Measurements from ENCODE around the gene PSMA6. TPM values are rescaled to one million over a fixed set of nuclear protein-coding genes. Genes with fewer than 3 reads are reported as not detected.

PSMA6 gene
- total and polyA plus RNA-seq, 2 experiments from 2014 or later, result 216 to 296 TPM

- no peak for ATAC-seq
- H4K20me1 ChIP-seq (replicated peaks; ENCODE audit: insufficient read depth), result no peaks in the 10 kb centered on the region
- peaks cover 5% of the 10 kb centered on the region; the same call in 2 of the 3 replicates for H3K36me3 Mint-ChIP-seq (ENCODE audit: low read depth)
- H3K4me3 ChIP-seq, result no peak overlapping the region
- no peak overlapping the region for H3K27ac Mint-ChIP-seq
- no peaks in the 10 kb centered on the region for H3K27me3 ChIP-seq (ENCODE audit: insufficient read depth)
- no peaks in the 10 kb centered on the region for H3K79me2 ChIP-seq (replicated peaks; ENCODE audit: insufficient read depth)
- H3K36me3 ChIP-seq (ENCODE audit: insufficient read depth), result no peaks in the 10 kb centered on the region; the same call in 1 of the 2 replicates
- H3K4me2 ChIP-seq, result no peak overlapping the region
- DNase-seq (ENCODE audit: low spot score), result no peak
- H2AFZ ChIP-seq, result no peak overlapping the region
- no peak overlapping the region for H3K4me3 Mint-ChIP-seq
- H3K9me2 ChIP-seq (ENCODE audit: insufficient read depth), result no peaks in the 10 kb centered on the region
- no peak for TF ChIP-seq ZNF331 (CRISPR knock-in tag; IDR thresholded peaks at IDR 0.05; ENCODE audit: low read depth)
- TF ChIP-seq POLR2AphosphoS5 (IDR thresholded peaks at IDR 0.05; ENCODE audit: low read depth), result no peak
- no peak for TF ChIP-seq JUNB (IDR thresholded peaks at IDR 0.05; ENCODE audit: unreplicated experiment)
- TF ChIP-seq CTCF (conservative IDR thresholded peaks at IDR 0.05; ENCODE audit: low read depth in 2 of 2), result no peak
- no peak for TF ChIP-seq REST (IDR thresholded peaks at IDR 0.05; ENCODE audit: unreplicated experiment)
- no peak for TF ChIP-seq EZH2 (IDR thresholded peaks at IDR 0.05; ENCODE audit: low read depth, unreplicated experiment)
- TF ChIP-seq CREB1 (CRISPR knock-in tag; IDR thresholded peaks at IDR 0.05; ENCODE audit: low read depth), result no peak
- no peak for TF ChIP-seq ZNF462 (CRISPR knock-in tag; IDR thresholded peaks at IDR 0.05)
- TF ChIP-seq EZH2phosphoT487 (IDR thresholded peaks at IDR 0.05; ENCODE audit: unreplicated experiment), result no peak
- no peak for TF ChIP-seq STAT1 (IDR thresholded peaks at IDR 0.05; ENCODE audit: unreplicated experiment)
- TF ChIP-seq NANOG (IDR thresholded peaks at IDR 0.05; ENCODE audit: borderline replicate concordance), result no peak
- TF ChIP-seq ETS1 (IDR thresholded peaks at IDR 0.05), result no peak
- TF ChIP-seq ZNF114 (CRISPR knock-in tag; IDR thresholded peaks at IDR 0.05), result no peak
- H3F3A ChIP-seq (replicated peaks; ENCODE audit: low read depth), result no peaks in the 10 kb centered on the region
- no peaks in the 10 kb centered on the region for H3K4me1 ChIP-seq (ENCODE audit: insufficient read depth)
- H3K27ac ChIP-seq (ENCODE audit: low read depth), result no peak overlapping the region
- no peaks in the 10 kb centered on the region for H3K4me1 Mint-ChIP-seq
- no peaks in the 10 kb centered on the region for H3K9me3 Mint-ChIP-seq
- H3K27me3 Mint-ChIP-seq (ENCODE audit: insufficient read depth, low read depth, poor library complexity), result no peaks in the 10 kb centered on the region
Measured at GRCh38 chr14:35255711-35256110, 36.5 kb upstream of the PSMA6 start.

All from GM23338 (cell line).